Measurements from ENCODE around the gene SULT6B1. TPM values are rescaled to one million over a fixed set of nuclear protein-coding genes. Genes with fewer than 3 reads are reported as not detected.
"Not testable (repeated sequence)": the region's sequence is repeated elsewhere in the genome, so short reads cannot be mapped to it uniquely, and the experiment has no call there.

SULT6B1 gene
- total and polyA plus RNA-seq, 3 experiments from 2014 or later: not detected

DNA sequence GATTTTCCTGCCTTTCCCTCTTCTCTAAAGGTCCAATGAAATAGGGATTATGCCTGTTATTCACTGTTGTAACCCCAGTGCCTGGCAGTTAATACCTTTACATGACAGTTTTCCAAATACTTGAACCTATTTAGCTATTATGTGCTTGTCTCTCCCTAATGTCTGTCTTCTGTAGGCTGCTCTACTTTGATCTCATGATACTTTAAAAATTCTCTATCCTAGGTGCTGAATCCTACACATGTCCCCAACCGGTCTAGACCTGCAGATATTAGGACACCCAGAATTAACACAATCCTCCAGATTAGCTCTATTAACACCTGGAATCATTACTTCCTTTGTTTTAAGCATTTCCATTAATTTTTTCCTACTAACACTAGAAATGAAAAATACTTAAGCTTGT is 35.6 kb upstream of the SULT6B1 start:
- POLR2A ChIA-PET: no interaction called here
- Histone ChIP-seq H3K4me3 (ENCODE audit: low read length) (no peak overlapping the region), H3K9me3 (ENCODE audit: low read length) (no peaks in the 10 kb centered on the region), H3K36me3 (ENCODE audit: insufficient read depth, low read length) (peaks cover 45% of the 10 kb centered on the region), H3K27me3 (ENCODE audit: insufficient read depth, low read length, poor library complexity, severe bottlenecking) (no peaks in the 10 kb centered on the region), H3K27ac (ENCODE audit: low read depth, low read length) (no peak overlapping the region), H3K4me1 (ENCODE audit: insufficient read depth, low read length) (peaks cover 25% of the 10 kb centered on the region)
- CTCF ChIA-PET: interaction anchor here (1.6 kb wide), 1 partner anchor 11 kb away, joined by 5 read pairs; no protein-coding TSS in a partner anchor
- peak overlapping the region in 1 of 8 donors; percentile 22 for H3K27ac Mint-ChIP-seq
- peaks cover 41 to 67% (median 44%) of the 10 kb centered on the region in 3 donors for H3K4me1 Mint-ChIP-seq
- DNase-seq: no peak
- H3K4me3 Mint-ChIP-seq: no peak overlapping the region
- H3K9me3 Mint-ChIP-seq: no peaks in the 10 kb centered on the region
- peaks cover 0 to 81% (median 17%) of the 10 kb centered on the region in 3 donors for H3K36me3 Mint-ChIP-seq
- no peaks in the 10 kb centered on the region for H3K27me3 Mint-ChIP-seq

DNA sequence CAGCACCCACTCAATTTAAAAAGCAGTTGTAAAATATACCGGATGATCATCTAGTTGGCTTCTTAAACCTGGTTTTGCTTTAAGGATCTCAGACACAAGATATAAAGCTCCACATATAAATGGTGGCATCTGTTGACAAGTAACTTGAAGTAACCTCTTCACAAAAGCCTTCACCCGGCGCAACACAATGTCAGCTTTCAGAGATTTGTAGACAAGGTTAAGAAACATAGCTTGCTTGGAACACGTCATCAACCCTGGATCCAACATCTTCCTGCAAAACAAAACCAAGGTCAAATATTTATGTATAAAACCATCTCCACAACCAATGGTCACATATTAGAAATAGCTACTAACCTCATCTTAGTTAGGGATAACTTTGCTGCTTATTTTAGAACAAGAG is 34.7 kb upstream of the SULT6B1 start:
- DNase-seq: no peak
- H3K36me3 Mint-ChIP-seq: peaks cover 0 to 83% (median 19%) of the 10 kb centered on the region in 3 donors
- no peaks in the 10 kb centered on the region for H3K9me3 Mint-ChIP-seq
- POLR2A ChIA-PET: no interaction called here
- Histone ChIP-seq H3K4me1 (ENCODE audit: insufficient read depth, low read length) (peaks cover 25% of the 10 kb centered on the region), H3K36me3 (ENCODE audit: insufficient read depth, low read length) (peaks cover 41% of the 10 kb centered on the region), H3K9me3 (ENCODE audit: low read length) (no peaks in the 10 kb centered on the region), H3K4me3 (ENCODE audit: low read length) (no peak overlapping the region), H3K27me3 (ENCODE audit: insufficient read depth, low read length, poor library complexity, severe bottlenecking) (no peaks in the 10 kb centered on the region), H3K27ac (ENCODE audit: low read depth, low read length) (no peak overlapping the region)
- peaks cover 41 to 59% (median 45%) of the 10 kb centered on the region in 3 donors for H3K4me1 Mint-ChIP-seq
- H3K4me3 Mint-ChIP-seq: no peak overlapping the region
- CTCF ChIA-PET: interaction anchor here (1.1 to 1.6 kb wide), 2 partner anchors 12 to 103 kb away, joined by 3 to 5 read pairs; no protein-coding TSS in a partner anchor
- peak overlapping the region in 2 of 8 donors; percentile 24 to 55 for H3K27ac Mint-ChIP-seq
- no peaks in the 10 kb centered on the region for H3K27me3 Mint-ChIP-seq

DNA sequence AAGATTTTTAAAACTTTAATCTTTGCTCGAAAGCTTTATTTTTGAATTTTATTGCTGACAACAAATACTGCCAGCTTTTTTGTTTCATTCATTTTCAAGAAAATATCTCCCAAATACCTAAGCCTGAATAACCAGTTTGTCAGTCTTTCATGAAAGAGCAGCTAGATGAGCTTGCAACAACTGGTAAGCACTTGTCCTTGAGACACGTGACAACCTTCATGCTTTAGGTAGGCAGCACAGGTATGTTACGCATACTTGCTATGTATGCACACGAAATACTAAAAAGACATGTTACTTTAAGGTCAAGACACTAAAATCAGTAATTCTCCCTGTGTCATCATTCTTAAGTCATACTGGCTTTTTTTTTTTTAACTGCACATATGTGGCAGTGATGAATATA is 30.6 kb upstream of the SULT6B1 start:
- peaks cover 48% of the 10 kb centered on the region for H3K36me3 ChIP-seq (ENCODE audit: insufficient read depth, low read length)
- POLR2A ChIA-PET: interaction anchor here (0.6 kb wide), 1 partner anchor 300 kb away, joined by 3 read pairs; no protein-coding TSS in a partner anchor
- peaks cover 8% of the 10 kb centered on the region for H3K4me1 ChIP-seq (ENCODE audit: insufficient read depth, low read length)
- H3K4me3 ChIP-seq (ENCODE audit: low read length): no peak overlapping the region
- CTCF ChIA-PET: no interaction called here
- no peaks in the 10 kb centered on the region for H3K9me3 ChIP-seq (ENCODE audit: low read length)
- Mint-ChIP-seq H3K9me3 (no peaks in the 10 kb centered on the region), H3K27ac (no peak overlapping the region), H3K4me3 (no peak overlapping the region), H3K36me3 (peaks cover 5 to 81% (median 16%) of the 10 kb centered on the region in 3 donors), H3K4me1 (peaks cover 14 to 33% (median 24%) of the 10 kb centered on the region in 3 donors), H3K27me3 (no peaks in the 10 kb centered on the region)
- H3K27ac ChIP-seq (ENCODE audit: low read depth, low read length): no peak overlapping the region
- DNase-seq: no peak
- H3K27me3 ChIP-seq (ENCODE audit: insufficient read depth, low read length, poor library complexity, severe bottlenecking): no peaks in the 10 kb centered on the region

DNA sequence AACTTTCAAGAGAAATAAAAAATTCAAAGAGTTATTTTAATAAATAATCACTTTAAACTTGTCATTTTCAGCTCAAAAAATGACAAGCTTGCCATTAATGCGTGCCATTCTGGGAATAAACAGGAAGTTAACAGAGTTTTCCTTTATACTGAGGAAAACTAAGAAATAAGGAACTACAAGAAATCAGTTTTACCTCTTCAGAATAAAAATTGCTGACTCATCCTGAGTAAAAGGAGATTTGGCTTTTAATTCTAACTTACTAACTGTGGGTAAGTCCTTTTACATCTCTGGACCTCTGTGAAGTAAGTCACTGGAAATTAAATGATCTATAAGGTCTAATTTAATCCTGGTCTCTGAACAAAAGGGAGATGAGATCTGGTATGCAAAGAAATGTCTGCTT is 26.8 kb upstream of the SULT6B1 start:
- no peak overlapping the region for H3K27ac ChIP-seq (ENCODE audit: low read depth, low read length)
- Mint-ChIP-seq H3K4me3 (no peak overlapping the region), H3K36me3 (peaks cover 24 to 77% (median 26%) of the 10 kb centered on the region in 3 donors), H3K27me3 (no peaks in the 10 kb centered on the region), H3K27ac (peak overlapping the region in 1 of 8 donors; percentile 66), H3K9me3 (no peaks in the 10 kb centered on the region), H3K4me1 (peaks cover 0 to 18% (median 4%) of the 10 kb centered on the region in 3 donors)
- ChIA-PET CTCF (no interaction called here), POLR2A (no interaction called here)
- no peaks in the 10 kb centered on the region for H3K27me3 ChIP-seq (ENCODE audit: insufficient read depth, low read length, poor library complexity, severe bottlenecking)
- H3K36me3 ChIP-seq (ENCODE audit: insufficient read depth, low read length): peaks cover 40% of the 10 kb centered on the region
- H3K4me1 ChIP-seq (ENCODE audit: insufficient read depth, low read length): no peaks in the 10 kb centered on the region
- no peaks in the 10 kb centered on the region for H3K9me3 ChIP-seq (ENCODE audit: low read length)
- no peak overlapping the region for H3K4me3 ChIP-seq (ENCODE audit: low read length)
- no peak for DNase-seq

DNA sequence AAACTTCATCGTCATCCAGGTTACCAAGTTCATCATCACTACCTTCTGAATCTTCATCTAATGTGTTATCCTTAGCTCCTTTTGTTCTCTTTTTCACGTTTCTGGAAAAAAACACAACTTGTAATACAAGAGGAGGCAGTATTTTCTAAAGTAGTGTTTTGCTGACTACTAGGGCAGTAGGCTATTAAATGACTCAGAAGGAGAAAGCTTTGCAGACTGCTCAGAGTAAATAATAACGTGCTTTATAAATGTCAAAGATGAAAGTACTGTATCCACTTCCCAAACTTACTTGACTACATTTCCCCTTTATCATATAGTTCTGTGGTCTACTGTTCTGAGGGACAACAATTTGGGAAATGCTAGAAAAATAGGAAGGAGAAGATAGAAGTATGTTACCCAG is 23.5 kb upstream of the SULT6B1 start:
- Histone ChIP-seq H3K27me3 (ENCODE audit: insufficient read depth, low read length, poor library complexity, severe bottlenecking) (no peaks in the 10 kb centered on the region), H3K27ac (ENCODE audit: low read depth, low read length) (no peak overlapping the region), H3K4me3 (ENCODE audit: low read length) (no peak overlapping the region), H3K9me3 (ENCODE audit: low read length) (no peaks in the 10 kb centered on the region), H3K4me1 (ENCODE audit: insufficient read depth, low read length) (no peaks in the 10 kb centered on the region), H3K36me3 (ENCODE audit: insufficient read depth, low read length) (peaks cover 52% of the 10 kb centered on the region)
- Mint-ChIP-seq H3K9me3 (peaks cover 15 to 30% (median 17%) of the 10 kb centered on the region in 5 donors), H3K27ac (peak overlapping the region in 5 of 8 donors; percentile 6 to 48 (median 17)), H3K4me1 (peaks cover 13 to 40% (median 14%) of the 10 kb centered on the region in 3 donors), H3K27me3 (no peaks in the 10 kb centered on the region), H3K36me3 (peaks cover 55 to 89% (median 59%) of the 10 kb centered on the region in 3 donors), H3K4me3 (no peak overlapping the region)
- ChIA-PET POLR2A (no interaction called here), CTCF (interaction anchor here (1.2 kb wide), 1 partner anchor 9 kb away, joined by 3 read pairs; no protein-coding TSS in a partner anchor)
- DNase-seq: no peak

DNA sequence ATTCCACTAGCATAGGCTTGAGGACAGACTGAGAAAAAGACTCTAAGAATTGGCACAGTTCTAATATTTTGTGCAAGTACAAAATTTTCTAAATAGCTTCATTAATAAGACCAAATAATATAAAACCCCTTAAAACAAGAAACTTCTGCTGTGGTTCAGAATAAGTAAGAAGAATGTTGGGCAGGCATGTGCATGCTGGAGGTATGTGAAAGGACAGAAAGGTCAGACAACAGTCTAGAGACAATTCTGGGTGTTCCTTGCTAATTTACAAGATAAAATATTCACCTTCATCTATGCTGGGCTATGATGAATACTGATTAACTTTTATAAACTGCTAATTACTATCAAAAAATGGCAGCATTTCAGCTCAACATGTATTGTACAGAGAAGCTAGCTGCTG is 22.7 kb upstream of the SULT6B1 start:
- H3K4me1 ChIP-seq (ENCODE audit: insufficient read depth, low read length): no peaks in the 10 kb centered on the region

DNA sequence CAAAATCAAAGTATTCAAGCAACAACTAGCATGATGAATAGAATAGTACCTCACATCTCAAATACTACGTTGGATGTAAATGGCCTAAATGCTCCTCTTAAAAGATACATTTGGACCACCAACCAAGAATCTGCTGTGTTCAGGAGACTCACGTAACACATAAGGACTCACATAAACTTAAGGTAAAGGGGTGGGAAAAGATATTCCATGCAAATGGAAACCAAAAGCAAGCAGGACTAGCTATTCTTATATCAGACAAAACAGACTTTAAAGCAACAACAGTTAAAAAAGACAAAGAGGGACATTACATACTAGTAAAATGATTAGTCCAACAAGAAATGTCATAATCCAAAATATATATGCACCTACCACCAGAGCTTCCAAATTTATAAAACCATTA is 18.3 kb upstream of the SULT6B1 start:
- DNase-seq; H3K9me3 ChIP-seq (ENCODE audit: low read length); H3K4me3 ChIP-seq (ENCODE audit: low read length); H3K4me1 ChIP-seq (ENCODE audit: insufficient read depth, low read length); H3K4me3 Mint-ChIP-seq; POLR2A ChIA-PET; H3K27me3 Mint-ChIP-seq; H3K27me3 ChIP-seq (ENCODE audit: insufficient read depth, low read length, poor library complexity, severe bottlenecking); H3K27ac ChIP-seq (ENCODE audit: low read depth, low read length): not testable (repeated sequence)
- peaks cover 50% of the 10 kb centered on the region for H3K36me3 ChIP-seq (ENCODE audit: insufficient read depth, low read length)
- Mint-ChIP-seq H3K9me3 (peaks cover 18 to 36% (median 25%) of the 10 kb centered on the region in 5 donors), H3K36me3 (peaks cover 68 to 96% (median 91%) of the 10 kb centered on the region in 3 donors), H3K27ac (peak overlapping the region in 1 of 8 donors; percentile 45), H3K4me1 (peaks cover 26 to 61% (median 30%) of the 10 kb centered on the region in 3 donors)
- CTCF ChIA-PET: interaction anchor here (1.1 kb wide), 1 partner anchor 9 kb away, joined by 3 read pairs; no protein-coding TSS in a partner anchor

More for the DNA sequence above, 22.7 kb upstream of the SULT6B1 start:
- no peak overlapping the region for H3K4me3 ChIP-seq (ENCODE audit: low read length)
- peaks cover 52% of the 10 kb centered on the region for H3K36me3 ChIP-seq (ENCODE audit: insufficient read depth, low read length)
- Mint-ChIP-seq H3K27me3 (no peaks in the 10 kb centered on the region), H3K4me3 (no peak overlapping the region), H3K27ac (no peak overlapping the region), H3K36me3 (peaks cover 57 to 89% (median 67%) of the 10 kb centered on the region in 3 donors), H3K4me1 (peaks cover 18 to 44% (median 18%) of the 10 kb centered on the region in 3 donors), H3K9me3 (peaks cover 17 to 35% (median 19%) of the 10 kb centered on the region in 5 donors)
- ChIA-PET CTCF (no interaction called here), POLR2A (no interaction called here)
- H3K27ac ChIP-seq (ENCODE audit: low read depth, low read length): no peak overlapping the region
- H3K27me3 ChIP-seq (ENCODE audit: insufficient read depth, low read length, poor library complexity, severe bottlenecking): no peaks in the 10 kb centered on the region
- no peak for DNase-seq
- H3K9me3 ChIP-seq (ENCODE audit: low read length): no peaks in the 10 kb centered on the region

DNA sequence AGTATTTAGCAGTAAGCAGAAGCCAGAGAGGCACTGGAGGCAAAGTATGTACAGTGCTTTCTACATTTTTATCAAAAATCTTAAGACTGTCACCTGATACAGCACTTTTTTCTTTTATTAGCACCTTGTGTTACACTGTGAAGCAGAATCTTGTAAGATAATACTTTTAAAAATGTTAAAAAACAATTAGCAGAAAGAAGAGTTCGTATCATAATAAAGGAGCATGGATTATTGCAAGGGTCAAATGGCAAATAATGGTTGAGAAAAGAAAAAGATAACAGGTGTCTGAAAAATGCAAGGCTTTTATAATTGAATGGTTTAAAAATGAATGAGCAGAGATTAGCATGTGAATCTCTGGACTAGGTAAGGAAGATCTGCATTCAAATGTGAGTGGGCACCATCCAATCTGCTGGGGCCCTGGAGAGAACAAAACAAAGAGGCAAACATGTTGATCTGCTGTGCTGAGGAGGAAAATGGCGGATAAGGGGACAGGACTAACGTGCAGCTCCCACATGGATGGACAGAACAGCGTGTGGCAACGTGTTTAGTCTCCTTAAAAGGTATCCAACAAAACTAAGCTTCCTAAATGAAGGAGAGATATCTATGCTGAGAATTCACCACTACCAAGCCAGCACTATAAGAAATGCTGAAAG is 17.3 kb upstream of the SULT6B1 start:
- H3K27ac Mint-ChIP-seq: no peak overlapping the region
- H3K36me3 Mint-ChIP-seq: peaks cover 64 to 95% (median 81%) of the 10 kb centered on the region in 3 donors
- DNase-seq: no peak
- CTCF ChIA-PET: no interaction called here
- H3K27me3 Mint-ChIP-seq: no peaks in the 10 kb centered on the region
- Histone ChIP-seq H3K36me3 (ENCODE audit: insufficient read depth, low read length) (peaks cover 41% of the 10 kb centered on the region), H3K27ac (ENCODE audit: low read depth, low read length) (no peak overlapping the region), H3K4me3 (ENCODE audit: low read length) (no peak overlapping the region), H3K27me3 (ENCODE audit: insufficient read depth, low read length, poor library complexity, severe bottlenecking) (no peaks in the 10 kb centered on the region), H3K9me3 (ENCODE audit: low read length) (no peaks in the 10 kb centered on the region), H3K4me1 (ENCODE audit: insufficient read depth, low read length) (peaks cover 4% of the 10 kb centered on the region)
- peaks cover 34 to 65% (median 36%) of the 10 kb centered on the region in 3 donors for H3K4me1 Mint-ChIP-seq
- peaks cover 18 to 36% (median 25%) of the 10 kb centered on the region in 5 donors for H3K9me3 Mint-ChIP-seq
- POLR2A ChIA-PET: no interaction called here
- H3K4me3 Mint-ChIP-seq: no peak overlapping the region

Data from CD8-positive, alpha-beta memory T cell (primary cell).